Stimulated activated CD4-positive, alpha-beta T cell treated with anti-CD3 and anti-CD28 coated beads, Interleukin-1b, Interleukin-23, amount 100 ng/mL, for 48 hours (primary cell): ENCODE measurements around the gene KRTAP2-1.
"Not testable (repeated sequence)": the region's sequence is repeated elsewhere in the genome, so short reads cannot be mapped to it uniquely, and the experiment has no call there.

Source experiments
- DNase-seq: peaks from one replicate; pipeline ENCODE4 v3.0.0-alpha.2; 2020

KRTAP2-1 gene

GRCh38 chr17:41055130-41055529 lies 8.0 kb upstream of the KRTAP2-1 start, which contains the start of gene KRTAP2-2:
TSS of gene KRTAP2-2 (minus strand) at chr17:41055230. CDS start at chr17:41055211, 19 bp downstream.
- not testable (repeated sequence) for DNase-seq

- DNase-seq = not testable (repeated sequence)
These were observed 7.4 kb upstream of the KRTAP2-1 start for GRCh38 chr17:41054556-41054955.

- no peak for DNase-seq
These were observed 6.9 kb upstream of the KRTAP2-1 start for GRCh38 chr17:41054025-41054424.

GRCh38 chr17:41052566-41052965 lies 5.5 kb upstream of the KRTAP2-1 start:
- no peak for DNase-seq

- no peak for DNase-seq
These were observed 2.0 kb upstream of the KRTAP2-1 start for GRCh38 chr17:41049110-41049509.

- DNase-seq = no peak
These were observed 1.3 kb upstream of the KRTAP2-1 start for GRCh38 chr17:41048441-41048840.

- no peak for DNase-seq
These were observed 4.2 kb downstream of the KRTAP2-1 start for GRCh38 chr17:41042953-41043352.

GRCh38 chr17:41040783-41041571 lies 6.1 kb downstream of the KRTAP2-1 start, which contains the start of gene KRTAP1-1:
TSS of gene KRTAP1-1 (minus strand) at chr17:41041450. CDS start at chr17:41041397, 53 bp downstream.
- not testable (repeated sequence) for DNase-seq

- DNase-seq = no peak
These were observed 9.2 kb downstream of the KRTAP2-1 start for GRCh38 chr17:41037853-41038350.

- DNase-seq = not testable (repeated sequence)
These were observed 12.7 kb downstream of the KRTAP2-1 start, which contains the start of gene KRTAP1-3 for GRCh38 chr17:41034346-41034935. TSS of gene KRTAP1-3 (minus strand) at chr17:41034874. CDS start at chr17:41034821, 53 bp downstream.

GRCh38 chr17:41029633-41030245 lies 17.4 kb downstream of the KRTAP2-1 start, which contains the start of gene KRTAP1-4:
TSS of gene KRTAP1-4 (minus strand) at chr17:41030195. CDS start at chr17:41030078, 117 bp downstream.
- no peak for DNase-seq

GRCh38 chr17:41026715-41027471 lies 20.2 kb downstream of the KRTAP2-1 start, which contains the start of gene KRTAP1-5:
TSS of gene KRTAP1-5 (minus strand) at chr17:41027208. CDS start at chr17:41027155, 53 bp downstream.
- no peak for DNase-seq

GRCh38 chr17:41024697-41025096 lies 22.4 kb downstream of the KRTAP2-1 start:
- no peak for DNase-seq

GRCh38 chr17:41020336-41020735 lies 26.8 kb downstream of the KRTAP2-1 start:
- DNase-seq = no peak

GRCh38 chr17:41019415-41019814 lies 27.7 kb downstream of the KRTAP2-1 start:
- DNase-seq = no peak

GRCh38 chr17:41018541-41018940 lies 28.6 kb downstream of the KRTAP2-1 start:
- no peak for DNase-seq

GRCh38 chr17:41016578-41017215 lies 30.4 kb downstream of the KRTAP2-1 start:
- no peak for DNase-seq

GRCh38 chr17:41015454-41015853 lies 31.7 kb downstream of the KRTAP2-1 start:
- DNase-seq = no peak

- DNase-seq = no peak
These were observed 33.5 kb downstream of the KRTAP2-1 start for GRCh38 chr17:41013606-41014005.

- no peak for DNase-seq
These were observed 33.9 kb downstream of the KRTAP2-1 start for GRCh38 chr17:41013181-41013580.

- no peak for DNase-seq
These were observed 34.6 kb downstream of the KRTAP2-1 start for GRCh38 chr17:41012326-41013120.
